Mesenchymal stem cell (in vitro differentiated cells and primary cell): ENCODE data around the gene PRKCA.
A peak's percentile ranks its signal among the peaks of the same experiment; 100 is the strongest.

Experiments
- DNase-seq: peaks from one replicate; pipeline ENCODE4 v3.0.0-alpha.2; 2013
- H2AFZ ChIP-seq: one replicate; pipeline ENCODE4 v1.6.1; 2013; ENCODE audit warnings: low read depth, mild to moderate bottlenecking, control low read depth, inconsistent platforms, low read length, moderate library complexity
- H2AK5ac ChIP-seq: 2 replicates; pipeline ENCODE4 v1.6.1; 2013; ENCODE audit warnings: low read length, moderate library complexity, mild to moderate bottlenecking, inconsistent platforms; ENCODE audit not compliant: severe bottlenecking
- H2BK120ac ChIP-seq: one replicate; pipeline ENCODE4 v1.6.1; 2013; ENCODE audit warnings: low read depth, mild to moderate bottlenecking, inconsistent platforms, low read length, moderate library complexity
- H2BK12ac ChIP-seq, 2 experiments: one replicate each; pipeline ENCODE4 v1.6.1; 2013; ENCODE audit warnings: inconsistent platforms in 2 of 2, low read length in 2 of 2, mild to moderate bottlenecking in 2 of 2, moderate library complexity in 2 of 2, control low read depth in 1 of 2
- H2BK15ac ChIP-seq: one replicate; pipeline ENCODE4 v1.6.1; 2013; ENCODE audit warnings: mild to moderate bottlenecking, low read depth, inconsistent platforms; ENCODE audit not compliant: poor library complexity, severe bottlenecking
- H2BK5ac ChIP-seq: 2 replicates; pipeline ENCODE4 v1.6.1; 2013; ENCODE audit warnings: low read depth, mild to moderate bottlenecking, low read length, control low read depth, inconsistent platforms; ENCODE audit not compliant: poor library complexity, severe bottlenecking
- H3K14ac ChIP-seq, 2 experiments: one replicate each; pipeline ENCODE4 v1.6.1; 2013; ENCODE audit warnings: inconsistent platforms in 2 of 2, low read length in 2 of 2, control low read depth in 1 of 2, mild to moderate bottlenecking in 1 of 2, moderate library complexity in 1 of 2
- H3K18ac ChIP-seq, 2 experiments: one replicate each; pipeline ENCODE4 v1.6.1; 2013; ENCODE audit warnings: inconsistent platforms in 2 of 2, low read length in 2 of 2, control low read depth in 1 of 2, low read depth in 1 of 2, mild to moderate bottlenecking in 1 of 2
- H3K23ac ChIP-seq, 2 experiments: one replicate each; pipeline ENCODE4 v1.6.1; 2013; ENCODE audit warnings: inconsistent platforms in 2 of 2, low read length in 2 of 2, mild to moderate bottlenecking in 2 of 2, moderate library complexity in 2 of 2, control low read depth in 1 of 2
- H3K27ac ChIP-seq: 2 replicates; pipeline ENCODE4 v1.5.1; 2013; ENCODE audit warnings: mild to moderate bottlenecking, moderate library complexity, low read length, control low read depth, inconsistent platforms; ENCODE audit not compliant: poor library complexity, severe bottlenecking
- H3K27me3 ChIP-seq, 2 experiments: 2 replicates each; pipeline versions ENCODE4 v1.6.1 to v1.7.0; 2013; ENCODE audit warnings: low read length in 2 of 2, mild to moderate bottlenecking in 2 of 2, moderate library complexity in 2 of 2, control low read depth in 1 of 2, inconsistent platforms in 1 of 2; ENCODE audit not compliant: control insufficient read depth in 1 of 2, insufficient read depth in 1 of 2
- H3K36me3 ChIP-seq, 2 experiments: 2 replicates each; pipeline versions ENCODE4 v1.6.1 to v1.7.0; 2013; ENCODE audit warnings: low read length in 2 of 2, control low read depth in 1 of 2, inconsistent platforms in 1 of 2, low read depth in 1 of 2, mild to moderate bottlenecking in 1 of 2; ENCODE audit not compliant: insufficient read depth in 2 of 2, control insufficient read depth in 1 of 2
- H3K4ac ChIP-seq, 2 experiments: one replicate each; pipeline ENCODE4 v1.6.1; 2013; ENCODE audit warnings: inconsistent platforms in 2 of 2, low read length in 2 of 2, mild to moderate bottlenecking in 2 of 2, moderate library complexity in 2 of 2, control low read depth in 1 of 2, low read depth in 1 of 2
- H3K4me1 ChIP-seq: 2 replicates; pipeline ENCODE4 v1.6.1; 2013; ENCODE audit warnings: low read depth, low read length, control low read depth; ENCODE audit not compliant: control insufficient read depth, insufficient read depth
- H3K4me2 ChIP-seq: 2 replicates; pipeline ENCODE4 v1.6.1; 2013; ENCODE audit warnings: low read length, mild to moderate bottlenecking, inconsistent platforms; ENCODE audit not compliant: poor library complexity, severe bottlenecking
- H3K4me3 ChIP-seq, 2 experiments: 2 replicates each; pipeline versions ENCODE4 v1.5.1 to v1.7.0; 2013; ENCODE audit warnings: low read length in 2 of 2, mild to moderate bottlenecking in 2 of 2, control low read depth in 1 of 2, low read depth in 1 of 2; ENCODE audit not compliant: insufficient read depth in 1 of 2
- H3K79me1 ChIP-seq: replicated peaks from 2 replicates; pipeline ENCODE4 v1.6.1; 2013; ENCODE audit warnings: mild to moderate bottlenecking, control low read depth, low read length, inconsistent platforms; ENCODE audit not compliant: poor library complexity, severe bottlenecking
- H3K9ac ChIP-seq: 2 replicates; pipeline ENCODE4 v1.7.0; 2013; ENCODE audit warnings: mild to moderate bottlenecking, low read length, moderate library complexity
- H3K9me3 ChIP-seq: 2 replicates; pipeline ENCODE4 v1.7.0; 2013; ENCODE audit warnings: mild to moderate bottlenecking, low read length; ENCODE audit not compliant: control insufficient read depth
- H4K8ac ChIP-seq: one replicate; pipeline ENCODE4 v1.6.1; 2013; ENCODE audit warnings: inconsistent platforms, mild to moderate bottlenecking, low read length, moderate library complexity
- H4K91ac ChIP-seq: one replicate; pipeline ENCODE4 v1.6.1; 2013; ENCODE audit warnings: mild to moderate bottlenecking, low read length, inconsistent platforms
- WGBS: methylation state at CpG from one replicate; pipeline ENCODE4 v1.1.7; 2013; ENCODE audit warnings: mixed read lengths; 5-methylcytosine and 5-hydroxymethylcytosine counted together

PRKCA gene

GRCh38 chr17:66401364-66401763, 99.0 kb downstream of the PRKCA start:
- Histone ChIP-seq H2BK15ac (no peak overlapping the region), H3K23ac (no peak overlapping the region), H3K79me1 (peaks cover 28% of the 10 kb centered on the region), H3K18ac (no peak overlapping the region), H3K14ac (no peak overlapping the region), H3K4me1 (no peaks in the 10 kb centered on the region), H3K36me3 (no peaks in the 10 kb centered on the region), H3K9me3 (no peaks in the 10 kb centered on the region), H2BK5ac (no peak overlapping the region), H3K27ac (no peak overlapping the region), H3K4me3 (no peak overlapping the region), H3K4me2 (no peak overlapping the region), H2BK12ac (no peak overlapping the region), H2BK120ac (no peak overlapping the region), H2AFZ (no peak overlapping the region), H3K27me3 (no peaks in the 10 kb centered on the region), H3K4ac (no peak overlapping the region), H4K8ac (no peak overlapping the region), H3K9ac (no peak overlapping the region), H2AK5ac (no peak overlapping the region), H4K91ac (no peak overlapping the region)
- no peak for DNase-seq
- WGBS: 97% methylated on average over 4 of the region's 4 CpGs

GRCh38 chr17:66403846-66404556, 101.6 kb downstream of the PRKCA start:
- Histone ChIP-seq H3K36me3 (no peaks in the 10 kb centered on the region), H3K14ac (no peak overlapping the region), H3K4ac (no peak overlapping the region), H2BK12ac (peak overlapping the region in 1 of 2 experiments; percentile 31), H4K91ac (no peak overlapping the region), H2BK120ac (no peak overlapping the region), H2BK15ac (no peak overlapping the region), H3K9ac (no peak overlapping the region), H3K79me1 (peaks cover 29% of the 10 kb centered on the region), H3K27me3 (no peaks in the 10 kb centered on the region), H3K27ac (no peak overlapping the region), H3K4me3 (no peak overlapping the region), H3K9me3 (no peaks in the 10 kb centered on the region), H2BK5ac (no peak overlapping the region), H2AFZ (no peak overlapping the region), H4K8ac (no peak overlapping the region), H3K18ac (peak overlapping the region in 1 of 2 experiments; percentile 21), H3K23ac (no peak overlapping the region), H2AK5ac (no peak overlapping the region), H3K4me1 (no peaks in the 10 kb centered on the region), H3K4me2 (no peak overlapping the region)
- peak; percentile 32 for DNase-seq
- WGBS: 63% methylated on average over 8 of the region's 8 CpGs

GRCh38 chr17:66405836-66406677, 103.6 kb downstream of the PRKCA start:
- Histone ChIP-seq H2AFZ (no peak overlapping the region), H2AK5ac (no peak overlapping the region), H3K79me1 (peaks cover 23% of the 10 kb centered on the region), H3K9ac (no peak overlapping the region), H3K9me3 (no peaks in the 10 kb centered on the region), H3K14ac (no peak overlapping the region), H3K18ac (no peak overlapping the region), H3K27me3 (no peaks in the 10 kb centered on the region), H3K27ac (no peak overlapping the region), H3K36me3 (no peaks in the 10 kb centered on the region), H2BK15ac (no peak overlapping the region), H3K4me1 (no peaks in the 10 kb centered on the region), H3K23ac (no peak overlapping the region), H2BK120ac (no peak overlapping the region), H4K91ac (no peak overlapping the region), H3K4me2 (no peak overlapping the region), H4K8ac (no peak overlapping the region), H2BK12ac (no peak overlapping the region), H2BK5ac (no peak overlapping the region), H3K4ac (no peak overlapping the region), H3K4me3 (no peak overlapping the region)
- no peak for DNase-seq
- WGBS: 93% methylated on average over 4 of the region's 6 CpGs
